HL-60/S4 (cell line): ENCODE data around the gene NAXE.
"Not testable (repeated sequence)": the region's sequence is repeated elsewhere in the genome, so short reads cannot be mapped to it uniquely, and the experiment has no call there.

Experiments used
- in situ Hi-C: fragments of 300-500 bp; cut with MboI; formaldehyde crosslinking; loops from 2 replicates; pipeline ENCODE4 v1.14.3; 2022; ENCODE audit warnings: low sequenced_read_pairs

Gene NAXE

DNA sequence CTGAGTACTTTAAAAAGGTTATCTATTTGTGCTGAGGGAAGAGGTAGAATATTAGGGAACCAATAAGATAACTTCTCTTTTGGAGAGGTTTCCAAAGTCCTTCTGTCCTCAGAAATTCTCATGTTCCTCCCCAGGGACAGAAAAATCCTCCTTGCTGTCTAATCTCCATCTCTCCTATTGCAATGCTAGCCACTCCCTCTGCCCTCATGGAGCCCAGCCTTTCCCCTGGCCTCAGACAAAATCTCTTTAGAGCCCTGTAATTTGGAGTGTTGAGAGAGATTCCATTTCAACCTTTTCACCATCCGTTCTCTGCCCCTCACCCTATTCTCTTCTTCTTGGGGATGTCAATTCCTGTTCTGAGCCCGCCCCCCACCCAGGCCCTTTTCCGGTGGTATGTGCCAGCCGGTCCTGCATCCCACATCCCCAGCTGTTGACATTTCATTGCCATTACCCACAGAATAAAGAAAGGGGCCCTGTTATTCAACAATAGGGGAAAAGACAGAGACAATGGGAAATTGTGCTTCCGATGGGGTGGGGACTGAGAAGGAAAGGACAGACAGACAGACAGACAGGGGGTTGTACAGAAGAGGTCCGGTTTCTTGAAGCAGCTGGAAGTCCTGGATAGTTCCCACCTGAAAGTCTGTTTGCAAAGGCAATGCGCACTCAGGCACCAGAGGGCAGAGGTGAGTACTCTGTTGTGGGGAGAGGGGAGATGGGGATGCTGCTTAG, 27.4 kb downstream of the NAXE start, which contains the start of gene HAPLN2:
Gene HAPLN2, plus strand, starts transcription at position 563 of the 729 bp plus-strand sequence. CDS start 4,076 bp downstream, outside the sequence.
- in situ Hi-C loops = loop anchor here (10.0 kb wide), 1 partner anchor 244 kb away; no protein-coding TSS in a partner anchor

DNA sequence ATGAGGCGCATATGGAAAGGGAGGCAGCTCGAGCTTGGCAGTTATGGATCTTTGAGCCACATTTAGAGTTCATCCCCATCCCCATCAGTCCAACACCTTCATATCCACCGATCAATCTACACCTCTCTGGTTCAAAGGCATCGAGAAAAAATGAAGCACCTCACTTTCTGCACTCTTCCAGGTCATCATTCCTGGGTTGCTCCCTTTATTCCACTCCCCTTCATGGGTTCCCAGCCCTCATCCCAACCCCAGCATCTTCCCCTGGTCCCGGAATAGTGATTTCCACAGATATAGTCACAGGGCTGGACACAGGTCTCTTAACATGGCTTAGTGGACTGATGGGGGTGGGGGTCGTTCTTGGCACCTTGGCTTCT, 28.0 kb downstream of the NAXE start:
- in situ Hi-C loops = loop anchor here (10.0 kb wide), 1 partner anchor 245 kb away; no protein-coding TSS in a partner anchor

DNA sequence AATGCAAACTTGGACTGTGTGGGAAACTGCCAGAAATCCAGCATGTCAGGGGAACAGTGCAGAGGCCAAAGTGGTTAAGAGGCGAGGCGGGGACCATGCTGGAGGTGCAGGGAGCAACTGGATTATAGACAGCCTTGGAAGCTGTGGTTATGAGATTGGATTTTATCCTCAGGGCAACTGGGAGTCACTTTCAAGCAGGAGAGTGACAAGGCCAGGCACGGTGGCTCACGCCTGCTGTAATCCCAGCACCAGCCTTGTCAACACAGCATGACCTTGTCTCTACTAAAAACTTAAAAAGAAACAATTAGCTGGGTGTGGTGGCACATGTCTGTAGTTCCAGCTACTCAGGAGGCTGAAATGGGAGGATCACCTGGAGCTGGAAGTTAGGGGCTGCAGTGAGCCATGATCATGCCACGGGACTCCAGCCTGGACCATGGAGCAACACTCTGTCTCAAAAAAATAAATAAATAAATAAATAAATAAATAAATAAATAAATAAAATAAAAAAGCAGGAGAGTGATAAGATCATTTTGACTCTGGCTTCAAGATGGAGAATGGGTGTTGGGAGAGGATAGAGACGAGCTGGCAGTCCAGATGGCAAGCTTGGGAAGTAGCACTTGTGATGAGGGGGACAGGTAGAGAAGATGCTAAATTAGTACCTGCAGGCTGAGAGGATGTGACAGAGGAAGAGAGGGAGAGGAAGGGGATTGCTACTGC, 31.2 kb downstream of the NAXE start:
- in situ Hi-C loops = no loop called here

DNA sequence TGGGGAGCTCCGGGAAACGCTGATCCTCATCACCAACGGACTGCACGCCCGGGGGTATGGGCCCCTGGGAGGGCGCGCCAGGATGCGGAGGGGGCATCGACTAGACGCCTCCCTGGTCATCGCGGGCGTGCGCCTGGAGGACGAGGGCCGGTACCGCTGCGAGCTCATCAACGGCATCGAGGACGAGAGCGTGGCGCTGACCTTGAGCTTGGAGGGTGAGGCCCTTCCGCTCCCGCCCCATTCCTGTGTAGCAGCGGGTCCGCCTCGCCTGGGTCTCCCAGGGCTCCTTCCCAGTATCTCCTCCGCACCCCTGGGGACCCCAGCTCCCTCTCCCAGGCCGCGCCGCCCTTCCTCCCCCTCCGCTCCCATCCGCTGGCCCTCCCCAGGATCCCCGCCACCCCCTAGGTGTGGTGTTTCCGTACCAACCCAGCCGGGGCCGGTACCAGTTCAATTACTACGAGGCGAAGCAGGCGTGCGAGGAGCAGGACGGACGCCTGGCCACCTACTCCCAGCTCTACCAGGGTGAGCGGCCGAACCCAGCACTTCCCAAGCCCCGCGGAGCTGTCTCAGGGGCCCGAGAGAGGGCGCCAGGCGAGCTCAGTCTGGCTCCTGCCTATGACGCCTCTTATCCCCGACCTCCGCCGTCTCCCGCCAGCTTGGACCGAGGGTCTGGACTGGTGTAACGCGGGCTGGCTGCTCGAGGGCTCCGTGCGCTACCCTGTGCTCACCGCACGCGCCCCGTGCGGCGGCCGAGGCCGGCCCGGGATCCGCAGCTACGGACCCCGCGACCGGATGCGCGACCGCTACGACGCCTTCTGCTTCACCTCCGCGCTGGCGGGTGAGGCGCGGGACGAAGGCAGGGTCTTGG, 32.6 kb downstream of the NAXE start:
- in situ Hi-C loops = no loop called here

DNA sequence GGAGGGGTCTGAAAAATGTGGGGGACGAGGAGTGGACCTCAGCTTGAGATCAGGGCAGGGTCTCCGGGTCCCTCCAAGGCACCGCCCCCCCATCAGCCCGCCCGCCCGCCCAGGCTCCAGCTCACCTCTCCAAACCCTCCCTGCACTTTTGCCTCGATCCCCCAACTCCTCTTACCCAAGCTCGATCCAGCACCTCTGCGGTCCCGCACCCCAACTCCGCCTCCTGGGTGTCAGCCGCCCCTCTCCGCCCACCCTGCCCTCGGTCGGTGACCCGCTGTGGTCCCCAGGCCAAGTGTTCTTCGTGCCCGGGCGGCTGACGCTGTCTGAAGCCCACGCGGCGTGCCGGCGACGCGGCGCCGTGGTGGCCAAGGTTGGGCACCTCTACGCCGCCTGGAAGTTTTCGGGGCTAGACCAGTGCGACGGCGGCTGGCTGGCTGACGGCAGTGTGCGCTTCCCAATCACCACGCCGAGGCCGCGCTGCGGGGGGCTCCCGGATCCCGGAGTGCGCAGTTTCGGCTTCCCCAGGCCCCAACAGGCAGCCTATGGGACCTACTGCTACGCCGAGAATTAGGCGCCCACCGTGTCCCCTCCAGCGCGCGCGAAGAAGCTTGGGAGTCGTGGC, 33.3 kb downstream of the NAXE start:
- in situ Hi-C loops = loop anchor here (5.0 kb wide), 1 partner anchor 47 kb away; no protein-coding TSS in a partner anchor

DNA sequence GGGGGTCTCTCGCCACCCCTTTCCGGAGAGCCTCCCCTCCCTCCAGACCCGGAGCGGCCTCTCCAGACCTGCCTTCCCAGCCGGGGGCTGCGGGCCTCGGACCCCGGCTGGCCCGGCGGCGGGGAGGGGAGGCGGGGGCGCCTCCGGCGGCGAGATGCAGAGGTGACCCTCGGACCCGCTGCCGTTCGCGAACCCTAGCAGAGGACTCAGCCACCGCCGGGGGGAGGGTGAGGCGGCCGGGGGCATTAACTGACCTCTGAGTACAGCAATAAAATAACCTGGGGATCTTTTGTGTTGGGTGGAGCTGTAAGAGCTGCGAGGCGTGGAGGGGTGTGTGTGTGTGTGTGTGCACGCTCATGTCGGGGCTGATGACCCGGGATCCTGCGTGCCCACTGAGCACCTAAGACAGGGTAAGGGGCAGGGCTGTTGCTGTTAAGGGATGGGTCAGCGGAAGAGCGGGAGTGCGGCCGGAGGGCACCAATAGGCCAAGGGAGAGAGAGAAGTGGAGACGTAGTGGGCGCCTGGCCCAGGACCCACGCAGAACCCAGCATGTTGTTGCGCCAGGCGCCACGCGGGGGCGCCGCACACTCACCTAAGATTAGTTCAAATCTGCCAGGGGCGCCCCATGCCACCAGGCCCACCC, 34.0 kb downstream of the NAXE start:
- in situ Hi-C loops = loop anchor here (5.0 kb wide), 1 partner anchor 47 kb away; no protein-coding TSS in a partner anchor

DNA sequence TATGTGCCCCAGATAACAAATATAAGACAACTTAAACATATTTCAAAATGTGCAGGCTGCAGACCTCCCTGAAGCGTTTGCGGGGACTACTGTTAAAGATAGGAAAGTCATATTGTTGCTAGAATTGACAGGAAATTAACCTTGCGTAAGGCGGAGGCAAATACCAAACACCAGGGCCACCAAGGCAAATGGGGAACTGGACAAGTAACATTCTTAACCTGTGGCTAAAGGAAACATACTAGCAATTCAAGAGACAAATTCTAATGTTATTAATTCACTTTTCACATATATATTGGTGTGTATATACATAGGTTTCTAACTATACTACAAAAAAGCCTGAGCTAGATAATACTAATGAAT, 34.5 kb downstream of the NAXE start:
- in situ Hi-C loops = loop anchor here (5.0 kb wide), 1 partner anchor 46 kb away; no protein-coding TSS in a partner anchor

DNA sequence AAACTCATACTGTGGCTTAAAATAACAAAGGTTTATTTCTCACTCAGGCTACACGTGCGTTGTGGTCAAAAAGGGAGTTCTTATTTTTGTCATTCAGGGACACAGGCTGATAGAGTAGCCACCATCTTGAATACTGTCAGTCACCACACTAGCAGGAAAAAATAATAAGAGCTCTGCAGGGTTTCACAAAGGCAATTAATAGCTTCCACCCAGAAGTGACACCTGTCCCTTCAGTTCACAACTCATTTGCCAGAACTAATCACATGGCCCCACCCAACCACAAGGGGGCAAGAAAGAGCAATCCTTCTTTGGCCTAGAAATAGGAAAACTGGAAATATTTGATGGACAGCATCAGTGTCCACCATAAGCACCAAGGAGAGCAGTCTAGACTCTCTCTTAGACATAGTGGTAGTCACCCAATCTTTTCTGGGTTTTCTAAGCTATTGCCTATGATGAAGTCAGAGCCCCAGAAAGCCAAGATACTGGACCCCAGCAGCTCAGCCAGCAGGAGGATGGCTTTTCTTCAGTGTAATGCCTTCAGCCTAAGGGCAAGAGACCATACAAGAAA, 35.8 kb downstream of the NAXE start:
- in situ Hi-C loops = loop anchor here (5.0 kb wide), 1 partner anchor 45 kb away; no protein-coding TSS in a partner anchor

DNA sequence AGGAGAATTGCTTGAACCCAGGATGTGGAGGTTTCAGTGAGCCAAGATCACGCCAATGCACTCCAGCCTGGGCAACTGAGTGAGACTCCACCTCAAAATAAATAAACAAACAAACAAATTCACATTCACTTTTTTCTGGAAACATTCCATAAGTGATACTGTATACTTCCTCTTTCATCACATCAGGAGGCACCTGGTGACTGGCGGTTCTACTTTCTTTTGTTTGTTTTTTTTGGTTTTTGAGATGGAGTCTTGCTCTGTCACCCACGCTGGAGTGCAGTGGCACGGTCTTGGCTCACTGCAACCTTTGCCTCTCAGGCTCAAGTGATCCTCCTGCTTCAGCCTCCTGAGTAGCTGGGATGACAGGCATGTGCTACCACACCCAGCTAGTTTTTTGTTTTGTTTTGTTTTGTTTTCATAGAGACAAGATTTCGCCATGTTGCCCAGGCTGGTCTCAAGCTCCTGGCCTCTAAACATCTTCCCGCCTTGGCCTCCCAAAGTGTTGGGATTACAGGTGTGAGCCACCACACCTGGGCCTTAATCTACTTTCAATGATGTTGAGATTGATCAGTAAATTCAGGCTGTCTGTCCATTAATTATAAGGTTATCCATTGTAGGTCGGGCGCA, 38.4 kb downstream of the NAXE start:
- in situ Hi-C loops = loop anchor here (5.0 kb wide), 1 partner anchor 42 kb away; no protein-coding TSS in a partner anchor

DNA sequence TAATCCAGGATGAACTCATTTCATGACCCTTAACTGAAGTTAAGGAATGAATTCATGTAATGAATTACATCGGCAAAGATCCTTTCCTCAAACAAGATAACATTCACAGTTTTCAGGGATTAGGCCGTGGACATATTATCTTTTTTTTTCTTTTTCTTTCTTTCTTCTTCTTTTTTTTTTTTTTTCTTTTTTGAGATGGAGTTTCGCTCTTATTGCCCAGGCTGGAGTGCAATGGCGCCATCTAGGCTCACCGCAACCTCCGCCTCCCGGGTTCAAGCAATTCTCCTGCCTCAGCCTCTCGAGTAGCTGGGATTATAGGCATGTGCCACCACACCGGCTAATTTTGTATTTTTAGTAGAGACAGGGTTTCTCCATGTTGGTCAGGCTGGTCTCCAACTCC, 39.6 kb downstream of the NAXE start:
- in situ Hi-C loops = not testable (repeated sequence)

DNA sequence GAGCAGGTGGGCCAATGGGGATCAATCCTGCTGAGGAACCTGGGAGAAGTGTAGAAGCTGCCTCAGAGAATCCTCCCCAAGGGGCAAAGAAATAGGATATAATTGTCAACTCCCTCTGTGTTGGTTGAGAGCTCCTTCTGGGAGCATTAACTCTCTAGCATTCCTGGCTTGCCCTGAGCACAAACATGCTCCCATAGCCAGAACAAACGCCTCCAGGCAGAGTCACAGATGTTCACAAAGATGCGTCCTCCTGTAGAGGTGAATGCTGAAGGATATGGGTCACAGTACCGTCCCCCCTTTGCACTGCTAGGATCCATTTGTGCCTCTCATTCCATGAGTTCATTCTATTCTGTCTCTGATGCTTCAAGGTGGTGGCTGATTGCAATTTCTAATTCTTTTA, 40.8 kb downstream of the NAXE start:
- in situ Hi-C loops = no loop called here

DNA sequence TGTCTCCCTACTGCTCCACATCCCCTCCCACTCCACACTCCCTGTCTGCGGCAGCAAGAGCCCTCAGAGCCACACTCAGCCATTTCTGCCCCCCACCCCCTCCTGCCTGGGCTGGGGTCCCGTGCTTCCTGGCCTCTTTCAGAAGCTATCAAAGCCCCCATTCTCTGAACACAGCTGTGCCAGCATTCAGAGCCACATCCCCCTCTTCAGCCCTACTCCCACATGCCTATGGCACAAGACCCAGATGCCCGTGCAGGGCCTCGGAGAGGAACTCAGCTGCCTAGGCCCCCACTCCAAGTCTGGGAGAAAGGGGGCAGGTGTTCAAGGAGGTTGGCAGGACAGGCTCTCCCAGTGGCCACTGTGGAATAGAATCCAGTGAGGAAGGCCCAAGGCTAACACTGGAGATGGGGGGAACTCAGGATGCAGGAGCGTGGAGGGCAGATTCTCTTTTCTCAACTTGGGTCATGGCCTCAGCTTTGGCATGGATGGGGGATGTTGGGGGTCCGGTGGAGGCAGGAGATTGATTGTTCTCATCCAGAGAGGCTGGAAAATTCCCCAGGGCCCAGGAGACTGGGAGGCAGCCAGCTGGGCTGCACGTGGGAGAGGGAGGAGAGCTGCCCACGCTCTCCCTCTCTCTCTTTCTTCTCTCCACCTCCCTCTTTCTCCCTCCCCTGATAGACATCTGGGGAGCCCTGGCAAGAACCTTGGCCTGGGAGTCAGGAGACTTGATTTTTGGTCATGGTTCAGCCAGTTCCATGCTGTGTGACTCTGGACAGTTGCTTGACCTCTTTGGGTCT, 46.8 kb downstream of the NAXE start:
- in situ Hi-C loops = no loop called here

DNA sequence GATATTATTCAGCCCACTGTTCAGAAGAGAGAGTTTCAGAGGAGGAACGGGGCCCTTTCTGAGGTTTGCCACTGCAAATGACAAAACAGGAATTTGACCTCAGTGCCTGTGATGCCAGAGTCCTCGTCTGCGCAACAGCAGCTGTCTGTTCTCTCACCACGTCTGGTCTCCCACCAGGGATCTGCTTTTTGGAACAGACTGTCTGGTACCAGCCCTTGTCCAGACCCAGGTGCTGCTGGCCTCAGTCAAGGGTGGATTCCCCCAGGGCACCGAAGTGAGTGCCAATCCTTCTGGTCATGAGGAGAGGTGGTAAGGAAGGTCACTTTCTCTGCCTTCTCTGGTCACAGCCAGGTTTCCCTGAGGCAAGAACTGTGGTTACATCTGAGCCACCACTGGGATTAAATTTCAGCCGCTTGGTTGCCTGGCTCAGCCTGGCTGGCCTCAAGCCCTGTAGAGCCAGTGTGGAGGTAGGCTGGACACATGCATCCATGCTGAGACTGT, 48.1 kb downstream of the NAXE start:
- in situ Hi-C loops = no loop called here

DNA sequence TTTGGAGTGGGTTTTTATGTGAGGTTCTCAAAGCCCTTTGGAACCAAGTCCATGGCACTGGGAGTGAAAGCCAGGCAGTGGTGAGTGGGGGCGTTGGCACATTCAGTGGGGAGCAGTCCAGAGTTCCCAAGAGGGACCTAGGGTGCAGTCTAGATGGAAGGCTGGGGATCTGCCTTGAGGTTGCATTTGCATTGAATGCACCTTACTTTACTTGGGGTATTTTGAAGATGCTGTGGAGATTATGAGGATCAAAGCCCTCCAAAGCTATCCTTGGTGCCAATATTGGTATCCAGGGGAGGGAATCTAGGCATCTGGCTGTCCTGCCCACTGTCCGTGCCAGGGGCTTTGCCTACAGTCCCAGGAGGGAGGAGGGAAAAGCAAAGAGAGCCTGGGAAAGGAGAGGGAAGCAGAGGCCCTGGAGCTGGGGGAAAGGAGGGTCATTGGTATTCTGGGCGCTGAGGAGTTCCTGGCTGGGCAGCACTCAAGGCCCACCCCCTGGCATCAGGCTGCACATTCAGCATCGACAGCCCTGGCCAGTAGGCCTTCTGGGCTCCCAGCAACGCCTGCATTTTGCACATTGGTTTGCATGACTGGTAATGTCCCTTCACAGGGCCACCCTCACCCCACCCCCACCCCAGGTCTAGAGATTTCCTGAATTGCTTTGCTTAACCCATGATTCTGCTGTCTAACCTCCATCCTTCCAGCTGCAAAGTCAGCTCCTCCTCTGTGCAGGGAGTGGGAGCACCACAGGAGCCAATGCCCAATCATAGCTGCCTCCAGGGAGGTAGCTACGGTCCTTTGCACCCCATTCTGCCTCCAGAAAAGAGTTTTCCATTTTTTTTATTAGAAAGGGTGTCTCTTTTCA, 49.5 kb downstream of the NAXE start:
- in situ Hi-C loops = no loop called here

DNA sequence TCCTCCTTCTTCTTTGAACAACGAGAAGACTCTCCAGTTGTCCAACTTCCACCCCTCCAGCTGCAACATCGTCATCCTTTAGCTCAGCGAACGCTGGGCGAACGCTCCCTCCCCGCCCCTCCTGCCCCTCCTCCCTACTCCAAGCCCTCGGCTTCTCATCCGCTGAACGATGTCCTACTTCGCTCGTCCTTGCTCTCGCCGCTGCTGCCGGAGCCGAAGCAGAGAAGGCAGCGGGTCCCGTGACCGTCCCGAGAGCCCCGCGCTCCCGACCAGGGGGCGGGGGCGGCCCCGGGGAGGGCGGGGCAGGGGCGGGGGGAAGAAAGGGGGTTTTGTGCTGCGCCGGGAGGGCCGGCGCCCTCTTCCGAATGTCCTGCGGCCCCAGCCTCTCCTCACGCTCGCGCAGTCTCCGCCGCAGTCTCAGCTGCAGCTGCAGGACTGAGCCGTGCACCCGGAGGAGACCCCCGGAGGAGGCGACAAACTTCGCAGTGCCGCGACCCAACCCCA, 50.2 kb downstream of the NAXE start, which contains the start of gene BCAN:
Gene BCAN, plus strand, starts transcription at position 357 of the 504 bp plus-strand sequence. CDS start 3,938 bp downstream, outside the sequence.
- in situ Hi-C loops = no loop called here

DNA sequence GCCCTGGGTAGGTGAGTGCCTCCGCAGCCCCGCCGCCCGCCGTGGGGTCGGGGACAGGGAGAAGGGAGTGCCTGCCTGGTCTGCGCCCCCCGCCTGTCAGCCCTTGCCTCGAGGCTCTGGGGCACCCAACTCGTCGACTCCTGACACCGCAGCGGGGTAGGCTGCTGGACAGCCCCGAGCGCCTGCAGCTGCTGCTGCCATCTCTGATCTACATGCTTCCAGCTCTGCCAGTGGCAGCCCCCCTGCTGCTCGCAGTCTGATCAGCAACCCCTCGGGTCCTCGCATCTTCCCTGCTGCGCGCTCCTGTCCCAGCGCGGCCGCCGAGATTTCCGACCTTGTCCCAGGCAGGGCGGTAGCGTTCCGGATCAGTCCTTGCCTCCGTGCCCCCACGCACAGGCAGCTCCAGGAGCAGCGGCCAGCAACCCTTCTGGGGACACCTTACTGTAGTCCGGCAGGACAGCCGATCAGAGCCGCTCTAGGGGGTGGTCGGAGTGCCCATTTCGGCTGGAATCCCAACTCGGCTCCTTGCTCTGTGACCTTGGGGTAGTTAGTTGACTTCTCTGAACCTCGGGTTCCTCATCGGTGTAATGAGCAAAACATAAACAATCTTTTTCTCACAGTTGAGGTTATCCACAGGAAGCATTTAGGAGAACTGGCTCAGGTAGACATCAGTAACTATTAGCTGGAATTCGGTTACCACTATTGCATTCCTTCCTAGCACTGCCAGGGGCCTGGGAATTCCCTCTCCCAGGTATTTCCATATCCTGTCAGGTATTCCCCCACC, 50.9 kb downstream of the NAXE start:
- in situ Hi-C loops = no loop called here
